NCI-H187 treated with DMSO at 0.1 percent for 48 hours (cell line): ENCODE measurements around the gene TAMM41.
"Not testable (repeated sequence)": the region's sequence is repeated elsewhere in the genome, so short reads cannot be mapped to it uniquely, and the experiment has no call there.

Source experiments
- DNase-seq: peaks from one replicate; lab custom pipeline; 2025; lab: John Stamatoyannopoulos, UW

TAMM41 gene

GRCh38 chr3:11764931-11765363 lies 81.7 kb downstream of the TAMM41 start:
- DNase-seq, result no peak

- no peak for DNase-seq
Measured at GRCh38 chr3:11759996-11760395, 86.7 kb downstream of the TAMM41 start.

GRCh38 chr3:11757929-11758328 lies 88.8 kb downstream of the TAMM41 start:
- no peak for DNase-seq

- DNase-seq, result no peak
Measured at GRCh38 chr3:11757441-11757875, 89.2 kb downstream of the TAMM41 start.

GRCh38 chr3:11755276-11755675 lies 91.4 kb downstream of the TAMM41 start:
- DNase-seq, result no peak

GRCh38 chr3:11752254-11752653 lies 94.4 kb downstream of the TAMM41 start:
- not testable (repeated sequence) for DNase-seq

GRCh38 chr3:11748306-11748705 lies 98.4 kb downstream of the TAMM41 start:
- DNase-seq, result not testable (repeated sequence)
